ENCODE measurements around the gene TMEM247. TPM values are rescaled to one million over a fixed set of nuclear protein-coding genes. Genes with fewer than 3 reads are reported as not detected.

The TMEM247 gene
- total RNA-seq, 1 experiment from 2014 or later = not detected

- peaks cover 15% of the 10 kb centered on the region for H3K9me3 ChIP-seq (ENCODE audit: low read length)
- no peaks in the 10 kb centered on the region for H3K9me2 ChIP-seq (replicated peaks; ENCODE audit: low read length)
- no peaks in the 10 kb centered on the region for H3K79me2 ChIP-seq (ENCODE audit: low read length)
- H3K27ac ChIP-seq (ENCODE audit: low read length) = no peak overlapping the region
- no peak overlapping the region for H2AFZ ChIP-seq (ENCODE audit: low read length)
- CTCF ChIA-PET = no interaction called here
- no peaks in the 10 kb centered on the region for H4K20me1 ChIP-seq (ENCODE audit: low read length)
- no peaks in the 10 kb centered on the region for H3K27me3 ChIP-seq (ENCODE audit: low read length)
- TF ChIP-seq CTCF (conservative IDR thresholded peaks at IDR 0.05; ENCODE audit: low read depth, low read length) (no peak), EZH2 (IDR thresholded peaks at IDR 0.05; ENCODE audit: low read length, unreplicated experiment) (no peak), EZH2phosphoT487 (IDR thresholded peaks at IDR 0.05; ENCODE audit: borderline replicate concordance, low read length) (no peak)
- ATAC-seq (no peak), DNase-seq (no peak)
- intact Hi-C loops (cut with micrococcal nuclease) = no loop called here
- no peaks in the 10 kb centered on the region for H3F3A ChIP-seq (ENCODE audit: low read length, unreplicated experiment)
- no peaks in the 10 kb centered on the region for H3K4me1 ChIP-seq (ENCODE audit: insufficient read depth, low read length)
- no peak overlapping the region for H3K9ac ChIP-seq (ENCODE audit: low read length)
- no TSS peak for BruUV-seq (replicated peaks)
- no peak overlapping the region for H3K4me2 ChIP-seq (ENCODE audit: low read length)
- H3K4me3 ChIP-seq (ENCODE audit: low read length) = no peak overlapping the region
- POLR2A ChIA-PET (ENCODE audit: unreplicated experiment) = no interaction called here
- H3K36me3 ChIP-seq (ENCODE audit: low read depth, low read length) = no peaks in the 10 kb centered on the region; the same call in 1 of the 2 replicates
Measured at GRCh38 chr2:46518861-46519260, 39.5 kb downstream of the TMEM247 start.

GRCh38 chr2:46519265-46519664 lies 39.9 kb downstream of the TMEM247 start:
- DNase-seq (no peak), ATAC-seq (no peak)
- Histone ChIP-seq H4K20me1 (ENCODE audit: low read length) (no peaks in the 10 kb centered on the region), H3K4me2 (ENCODE audit: low read length) (no peak overlapping the region), H3K9me3 (ENCODE audit: low read length) (peaks cover 15% of the 10 kb centered on the region), H3K9ac (ENCODE audit: low read length) (no peak overlapping the region), H3K9me2 (replicated peaks; ENCODE audit: low read length) (no peaks in the 10 kb centered on the region), H3K4me1 (ENCODE audit: insufficient read depth, low read length) (no peaks in the 10 kb centered on the region), H2AFZ (ENCODE audit: low read length) (no peak overlapping the region), H3K27ac (ENCODE audit: low read length) (no peak overlapping the region), H3K4me3 (ENCODE audit: low read length) (no peak overlapping the region), H3K79me2 (ENCODE audit: low read length) (no peaks in the 10 kb centered on the region), H3F3A (ENCODE audit: low read length, unreplicated experiment) (no peaks in the 10 kb centered on the region), H3K27me3 (ENCODE audit: low read length) (no peaks in the 10 kb centered on the region), H3K36me3 (ENCODE audit: low read depth, low read length) (no peaks in the 10 kb centered on the region; the same call in 1 of the 2 replicates)
- no TSS peak for BruUV-seq (replicated peaks)
- TF ChIP-seq CTCF (conservative IDR thresholded peaks at IDR 0.05; ENCODE audit: low read depth, low read length) = no peak
- no peak for TF ChIP-seq EZH2 (IDR thresholded peaks at IDR 0.05; ENCODE audit: low read length, unreplicated experiment)
- TF ChIP-seq EZH2phosphoT487 (IDR thresholded peaks at IDR 0.05; ENCODE audit: borderline replicate concordance, low read length) = no peak
- CTCF ChIA-PET = no interaction called here
- POLR2A ChIA-PET (ENCODE audit: unreplicated experiment) = interaction anchor here (0.6 kb wide), 1 partner anchor 64 kb away, joined by 4 read pairs; no protein-coding TSS in a partner anchor
- intact Hi-C loops (cut with micrococcal nuclease) = no loop called here

GRCh38 chr2:46520130-46520711 lies 40.9 kb downstream of the TMEM247 start:
- Histone ChIP-seq H3K36me3 (ENCODE audit: low read depth, low read length) (no peaks in the 10 kb centered on the region; the same call in 1 of the 2 replicates), H3K4me3 (ENCODE audit: low read length) (no peak overlapping the region), H3K4me1 (ENCODE audit: insufficient read depth, low read length) (no peaks in the 10 kb centered on the region), H2AFZ (ENCODE audit: low read length) (no peak overlapping the region), H3K27ac (ENCODE audit: low read length) (no peak overlapping the region), H3K27me3 (ENCODE audit: low read length) (no peaks in the 10 kb centered on the region), H3K9me2 (replicated peaks; ENCODE audit: low read length) (no peaks in the 10 kb centered on the region), H3K4me2 (ENCODE audit: low read length) (no peak overlapping the region), H3K9ac (ENCODE audit: low read length) (no peak overlapping the region), H3F3A (ENCODE audit: low read length, unreplicated experiment) (no peaks in the 10 kb centered on the region), H3K9me3 (ENCODE audit: low read length) (peaks cover 6% of the 10 kb centered on the region), H4K20me1 (ENCODE audit: low read length) (no peaks in the 10 kb centered on the region), H3K79me2 (ENCODE audit: low read length) (no peaks in the 10 kb centered on the region)
- ChIA-PET POLR2A (ENCODE audit: unreplicated experiment) (interaction anchor here (0.6 kb wide), 1 partner anchor 63 kb away, joined by 4 read pairs; no protein-coding TSS in a partner anchor), CTCF (no interaction called here)
- intact Hi-C loops (cut with micrococcal nuclease) = no loop called here
- BruUV-seq (replicated peaks) = no TSS peak
- no peak for TF ChIP-seq EZH2phosphoT487 (IDR thresholded peaks at IDR 0.05; ENCODE audit: borderline replicate concordance, low read length)
- no peak for TF ChIP-seq CTCF (conservative IDR thresholded peaks at IDR 0.05; ENCODE audit: low read depth, low read length)
- TF ChIP-seq EZH2 (IDR thresholded peaks at IDR 0.05; ENCODE audit: low read length, unreplicated experiment) = no peak
- DNase-seq (no peak), ATAC-seq (no peak)

All from PC-3 (cell line).